Keratinocyte (primary cell): ENCODE results near the gene ENDOU. TPM values are rescaled to one million over a fixed set of nuclear protein-coding genes. Genes with fewer than 3 reads are reported as not detected.

Source experiments
- DNase-seq: peaks from one replicate; pipeline ENCODE4 v3.0.0-alpha.2; 2011; ENCODE audit warnings: low read depth, missing footprints, low spot score
- FAIRE-seq: peaks from 2 replicates; lab custom pipeline; 2011; peaks lifted over from hg19 to GRCh38; lab: Jason Lieb, UNC
- H2AFZ ChIP-seq: 2 replicates; pipeline ENCODE4 v1.6.0; 2012; ENCODE audit warnings: low read length, control low read depth, inconsistent platforms; ENCODE audit not compliant: control insufficient read depth
- H3K27ac ChIP-seq: 2 replicates; pipeline ENCODE4 v1.5.1; 2011; ENCODE audit warnings: low read length; ENCODE audit not compliant: control insufficient read depth, insufficient read depth
- H3K27me3 ChIP-seq: 3 replicates; pipeline ENCODE4 v1.6.0; 2011; ENCODE audit warnings: low read length; ENCODE audit not compliant: control insufficient read depth, insufficient read depth; ENCODE audit errors: extremely low read depth
- H3K36me3 ChIP-seq, 2 experiments: 2 replicates in 1 of 2; 3 replicates in 1 of 2; pipeline ENCODE4 v1.5.1; 2011; ENCODE audit warnings: low read length in 2 of 2, mild to moderate bottlenecking in 1 of 2; ENCODE audit not compliant: control insufficient read depth in 2 of 2, insufficient read depth in 2 of 2; ENCODE audit errors: extremely low read depth in 1 of 2
- H3K4me1 ChIP-seq: 3 replicates; pipeline ENCODE4 v1.5.1; 2011; ENCODE audit warnings: low read length; ENCODE audit not compliant: control insufficient read depth, insufficient read depth; ENCODE audit errors: extremely low read depth
- H3K4me2 ChIP-seq: 3 replicates; pipeline ENCODE4 v1.6.0; 2011; ENCODE audit warnings: low read depth, low read length; ENCODE audit not compliant: control insufficient read depth, insufficient read depth; ENCODE audit errors: extremely low read depth
- H3K4me3 ChIP-seq, 3 experiments: fragments of 200-600 bp in 1 of 3; sonication (generic) in 1 of 3; 2 replicates in 2 of 3; 3 replicates in 1 of 3; pipeline ENCODE4 v1.5.1; 2011 to 2016; ENCODE audit warnings: low read length in 3 of 3, mild to moderate bottlenecking in 3 of 3, control low read depth in 2 of 3, inconsistent platforms in 1 of 3, low read depth in 1 of 3, mixed read lengths in 1 of 3, mixed run types in 1 of 3, moderate library complexity in 1 of 3; ENCODE audit not compliant: control insufficient read depth in 2 of 3, insufficient read depth in 2 of 3; ENCODE audit errors: extremely low read depth in 1 of 3
- H3K79me2 ChIP-seq: 2 replicates; pipeline ENCODE4 v1.6.0; 2012; ENCODE audit warnings: low read length; ENCODE audit not compliant: control insufficient read depth, insufficient read depth
- H3K9ac ChIP-seq: 3 replicates; pipeline ENCODE4 v1.6.0; 2011; ENCODE audit warnings: low read length; ENCODE audit not compliant: control insufficient read depth, insufficient read depth; ENCODE audit errors: extremely low read depth
- H3K9me1 ChIP-seq: 3 replicates; pipeline ENCODE4 v1.6.0; 2011; ENCODE audit warnings: low read length; ENCODE audit not compliant: control insufficient read depth, insufficient read depth; ENCODE audit errors: extremely low read depth
- H3K9me3 ChIP-seq: 2 replicates; pipeline ENCODE4 v1.5.1; 2012; ENCODE audit warnings: low read depth, low read length; ENCODE audit not compliant: control insufficient read depth
- H4K20me1 ChIP-seq: 3 replicates; pipeline ENCODE4 v1.6.0; 2011; ENCODE audit warnings: low read length; ENCODE audit not compliant: control insufficient read depth, insufficient read depth; ENCODE audit errors: extremely low read depth
- CTCF ChIP-seq, 3 experiments: IDR thresholded peaks in 1 of 3; conservative IDR thresholded peaks in 1 of 3; optimal IDR thresholded peaks in 1 of 3; 2 replicates in 2 of 3; 3 replicates in 1 of 3; pipeline versions ENCODE3 to v1.5.1; 2011; ENCODE audit warnings: low read length in 3 of 3, mild to moderate bottlenecking in 3 of 3, moderate library complexity in 2 of 3, control low read depth in 1 of 3, inconsistent platforms in 1 of 3; ENCODE audit not compliant: insufficient read depth in 2 of 3; ENCODE audit errors: extremely low read depth in 1 of 3
- EZH2 ChIP-seq: IDR thresholded peaks from one replicate; pipeline ENCODE4 v1.6.1; 2012; ENCODE audit warnings: inconsistent platforms, mild to moderate bottlenecking, low read length, moderate library complexity
- dilution Hi-C: fragments of 300-500 bp; cut with MboI; formaldehyde crosslinking; loops from one replicate; pipeline ENCODE4 v1.7.0; 2020; ENCODE audit warnings: low sequenced_read_pairs; ENCODE audit not compliant: extremely low pct_ligation_motif_present
- polyA plus RNA-seq, 5 experiments: library from polyadenylated mRNA; depleted of rRNA in 3 of 5; stranded (reverse) in 3 of 5; stranded (forward) in 1 of 5; unstranded in 1 of 5; fragments of >200 nt; gene quantifications; 1 replicate in 1 of 5; 2 replicates in 3 of 5; 3 replicates in 1 of 5; pipeline versions ENCODE4 v1.2.1 to v1.2.3, GENCODE V29; 2011 to 2012; ENCODE audit warnings: missing spikeins in 2 of 5, low read depth in 1 of 5, low replicate concordance in 1 of 5

ENDOU gene
- polyA plus RNA-seq, 1 donor (not counting 4 experiments of a cell fraction or from before 2014, with no cell fraction given): 0.33 TPM

GRCh38 chr12:47771304-47771703 lies 46.0 kb upstream of the ENDOU start:
- no peak overlapping the region for H3K27ac ChIP-seq
- peaks cover 15% of the 10 kb centered on the region for H3K79me2 ChIP-seq
- no peaks in the 10 kb centered on the region for H3K27me3 ChIP-seq
- no peak overlapping the region for H2AFZ ChIP-seq
- H3K9me3 ChIP-seq: no peaks in the 10 kb centered on the region
- DNase-seq: no peak
- no peaks in the 10 kb centered on the region for H4K20me1 ChIP-seq
- dilution Hi-C loops: no loop called here
- H3K4me1 ChIP-seq: peaks cover 61% of the 10 kb centered on the region
- peaks cover 0 to 2% of the 10 kb centered on the region in 2 experiments for H3K36me3 ChIP-seq
- no peak for TF ChIP-seq CTCF (optimal IDR thresholded peaks at IDR 0.05 in 1 of 3, IDR thresholded peaks at IDR 0.05 in 1 of 3, conservative IDR thresholded peaks at IDR 0.05 in 1 of 3; ENCODE audit: extremely low read depth in 1 of 3, insufficient read depth in 2 of 3, low read length in 3 of 3)
- TF ChIP-seq EZH2: no peak
- no peak overlapping the region for H3K4me3 ChIP-seq
- H3K4me2 ChIP-seq: no peak overlapping the region
- peaks cover 3% of the 10 kb centered on the region for H3K9me1 ChIP-seq
- no peak for FAIRE-seq
- no peak overlapping the region for H3K9ac ChIP-seq

GRCh38 chr12:47770086-47770726 lies 44.9 kb upstream of the ENDOU start:
- H3K9ac ChIP-seq: no peak overlapping the region
- dilution Hi-C loops: no loop called here
- H3K27ac ChIP-seq: no peak overlapping the region
- H3K27me3 ChIP-seq: no peaks in the 10 kb centered on the region
- H3K79me2 ChIP-seq: peaks cover 12% of the 10 kb centered on the region
- TF ChIP-seq CTCF (optimal IDR thresholded peaks at IDR 0.05 in 1 of 3, IDR thresholded peaks at IDR 0.05 in 1 of 3, conservative IDR thresholded peaks at IDR 0.05 in 1 of 3; ENCODE audit: extremely low read depth in 1 of 3, insufficient read depth in 2 of 3, low read length in 3 of 3): no peak
- no peak for TF ChIP-seq EZH2
- FAIRE-seq (no peak), DNase-seq (no peak)
- H3K9me3 ChIP-seq: no peaks in the 10 kb centered on the region
- no peak overlapping the region for H3K4me3 ChIP-seq
- H3K4me1 ChIP-seq: peaks cover 62% of the 10 kb centered on the region
- H3K4me2 ChIP-seq: peak overlapping the region; percentile 29
- no peaks in the 10 kb centered on the region for H3K9me1 ChIP-seq
- H4K20me1 ChIP-seq: no peaks in the 10 kb centered on the region
- H2AFZ ChIP-seq: no peak overlapping the region
- H3K36me3 ChIP-seq: peaks cover 0 to 2% of the 10 kb centered on the region in 2 experiments
